ENCODE measurements around the gene DCT.
"Not testable (repeated sequence)": the region's sequence is repeated elsewhere in the genome, so short reads cannot be mapped to it uniquely, and the experiment has no call there.

Gene DCT

GRCh38 chr13:94498831-94499230 lies 19.3 kb upstream of the DCT start:
- not testable (repeated sequence) for H3K27me3 ChIP-seq (ENCODE audit: control insufficient read depth, insufficient read depth, low read length, poor library complexity, severe bottlenecking); H3K9me3 ChIP-seq (ENCODE audit: control insufficient read depth, low read length); H3K4me1 ChIP-seq (ENCODE audit: control insufficient read depth, insufficient read depth, low read length); H3K36me3 ChIP-seq (ENCODE audit: control insufficient read depth, insufficient read depth, low read length); H3K27ac ChIP-seq (ENCODE audit: insufficient read depth, low read depth, low read length, poor library complexity, severe bottlenecking); H3K4me3 ChIP-seq (ENCODE audit: insufficient read depth, low read depth, low read length)
- whole genome bisulfite sequencing, 2 experiments: 91 to 92% methylated on average over 4 of the region's 4 CpGs

DNA sequence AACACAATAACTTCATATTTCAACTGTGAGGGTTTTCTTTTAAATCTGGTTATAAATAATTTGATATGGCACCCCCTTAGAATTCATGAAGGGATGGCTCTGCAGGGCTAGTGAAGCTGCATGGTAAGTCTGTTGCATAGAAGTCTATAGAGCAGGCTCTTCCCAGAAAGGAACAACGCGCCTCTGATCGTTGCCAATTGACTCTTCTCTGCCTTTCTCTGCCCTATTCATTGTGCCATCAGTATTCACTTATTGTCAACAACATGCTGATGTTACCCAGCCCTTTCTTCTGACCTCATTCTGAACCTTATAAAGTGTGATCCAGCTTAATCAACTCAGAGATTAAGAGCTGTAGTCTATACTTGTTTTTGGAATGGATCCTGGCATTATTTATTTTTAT lies 16.3 kb upstream of the DCT start:
- Histone ChIP-seq H3K4me1 (ENCODE audit: control insufficient read depth, insufficient read depth, low read length) (no peaks in the 10 kb centered on the region), H3K27ac (ENCODE audit: insufficient read depth, low read depth, low read length, poor library complexity, severe bottlenecking) (no peak overlapping the region), H3K4me3 (ENCODE audit: insufficient read depth, low read depth, low read length) (no peak overlapping the region), H3K27me3 (ENCODE audit: control insufficient read depth, insufficient read depth, low read length, poor library complexity, severe bottlenecking) (no peaks in the 10 kb centered on the region), H3K36me3 (ENCODE audit: control insufficient read depth, insufficient read depth, low read length) (no peaks in the 10 kb centered on the region), H3K9me3 (ENCODE audit: control insufficient read depth, low read length) (no peaks in the 10 kb centered on the region)
- 90 to 94% methylated on average over 3 of the region's 3 CpGs for WGBS, 2 experiments

- Histone ChIP-seq H3K27me3 (ENCODE audit: control insufficient read depth, insufficient read depth, low read length, poor library complexity, severe bottlenecking) (no peaks in the 10 kb centered on the region), H3K36me3 (ENCODE audit: control insufficient read depth, insufficient read depth, low read length) (no peaks in the 10 kb centered on the region), H3K9me3 (ENCODE audit: control insufficient read depth, low read length) (no peaks in the 10 kb centered on the region), H3K4me3 (ENCODE audit: insufficient read depth, low read depth, low read length) (no peak overlapping the region), H3K4me1 (ENCODE audit: control insufficient read depth, insufficient read depth, low read length) (no peaks in the 10 kb centered on the region), H3K27ac (ENCODE audit: insufficient read depth, low read depth, low read length, poor library complexity, severe bottlenecking) (no peak overlapping the region)
- WGBS, 2 experiments: 61 to 63% methylated on average over 2 of the region's 2 CpGs
Observed at GRCh38 chr13:94494026-94494425, 14.5 kb upstream of the DCT start.

- no peaks in the 10 kb centered on the region for H3K36me3 ChIP-seq (ENCODE audit: control insufficient read depth, insufficient read depth, low read length)
- H3K4me3 ChIP-seq (ENCODE audit: insufficient read depth, low read depth, low read length): no peak overlapping the region
- H3K9me3 ChIP-seq (ENCODE audit: control insufficient read depth, low read length): no peaks in the 10 kb centered on the region
- no peaks in the 10 kb centered on the region for H3K4me1 ChIP-seq (ENCODE audit: control insufficient read depth, insufficient read depth, low read length)
- WGBS, 2 experiments: 93 to 100% methylated on average over 2 of the region's 2 CpGs
- H3K27me3 ChIP-seq (ENCODE audit: control insufficient read depth, insufficient read depth, low read length, poor library complexity, severe bottlenecking): no peaks in the 10 kb centered on the region
- no peak overlapping the region for H3K27ac ChIP-seq (ENCODE audit: insufficient read depth, low read depth, low read length, poor library complexity, severe bottlenecking)
Observed at GRCh38 chr13:94487043-94487442, 7.6 kb upstream of the DCT start.

- no peaks in the 10 kb centered on the region for H3K36me3 ChIP-seq (ENCODE audit: control insufficient read depth, insufficient read depth, low read length)
- peaks cover 11% of the 10 kb centered on the region for H3K4me1 ChIP-seq (ENCODE audit: control insufficient read depth, insufficient read depth, low read length)
- 88 to 96% methylated on average over 5 of the region's 5 CpGs for WGBS, 2 experiments
- no peaks in the 10 kb centered on the region for H3K9me3 ChIP-seq (ENCODE audit: control insufficient read depth, low read length)
- H3K27ac ChIP-seq (ENCODE audit: insufficient read depth, low read depth, low read length, poor library complexity, severe bottlenecking): no peak overlapping the region
- H3K27me3 ChIP-seq (ENCODE audit: control insufficient read depth, insufficient read depth, low read length, poor library complexity, severe bottlenecking): no peaks in the 10 kb centered on the region
- H3K4me3 ChIP-seq (ENCODE audit: insufficient read depth, low read depth, low read length): no peak overlapping the region
Observed at GRCh38 chr13:94483970-94484369, 4.5 kb upstream of the DCT start.

DNA sequence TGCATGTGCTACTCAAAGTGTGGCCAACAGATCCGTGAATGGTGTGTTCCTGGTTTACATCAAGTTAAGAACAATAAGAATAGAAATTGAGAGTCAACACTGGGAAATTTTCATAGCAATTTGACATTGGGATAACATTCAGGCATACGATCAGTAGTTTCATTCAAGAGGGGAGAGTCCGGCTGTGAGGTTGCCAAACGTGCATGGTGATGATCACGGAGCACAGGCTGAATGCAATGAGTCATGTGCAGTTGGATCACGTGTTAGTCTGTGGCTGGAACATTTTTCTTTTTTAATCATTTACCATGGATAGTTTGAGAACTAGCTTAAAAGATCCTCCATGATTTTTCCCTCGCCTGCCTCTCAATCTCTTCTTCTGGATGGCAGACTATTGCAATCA lies 2.5 kb upstream of the DCT start:
- Histone ChIP-seq H3K27me3 (ENCODE audit: control insufficient read depth, insufficient read depth, low read length, poor library complexity, severe bottlenecking) (no peaks in the 10 kb centered on the region), H3K27ac (ENCODE audit: insufficient read depth, low read depth, low read length, poor library complexity, severe bottlenecking) (no peak overlapping the region), H3K36me3 (ENCODE audit: control insufficient read depth, insufficient read depth, low read length) (no peaks in the 10 kb centered on the region), H3K4me1 (ENCODE audit: control insufficient read depth, insufficient read depth, low read length) (peaks cover 12% of the 10 kb centered on the region), H3K4me3 (ENCODE audit: insufficient read depth, low read depth, low read length) (no peak overlapping the region), H3K9me3 (ENCODE audit: control insufficient read depth, low read length) (no peaks in the 10 kb centered on the region)
- 93% methylated on average over 7 of the region's 7 CpGs for WGBS, 2 experiments

DNA sequence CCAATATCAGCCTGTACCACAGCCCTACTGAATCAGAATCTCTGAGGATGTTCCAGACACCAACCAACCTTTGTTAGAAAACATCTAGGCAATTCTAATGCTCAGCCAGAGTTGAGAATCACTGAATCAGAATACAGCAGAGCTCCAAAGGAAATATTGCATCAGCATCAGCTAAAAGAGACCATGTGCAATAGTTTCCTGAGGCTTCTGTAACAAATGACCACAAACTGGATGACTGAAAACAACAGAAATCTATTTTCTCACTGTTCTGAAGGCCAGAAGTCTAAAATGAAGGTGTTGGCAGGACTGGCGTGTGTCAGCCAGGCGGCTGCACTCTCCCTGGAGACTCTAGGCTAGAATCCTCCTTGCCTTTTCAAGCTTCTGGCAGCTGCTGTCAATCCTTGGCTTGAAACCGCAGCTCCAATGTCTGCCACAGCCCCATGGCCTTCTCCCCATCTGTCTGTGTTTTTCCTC lies 1.2 kb upstream of the DCT start:
- Histone ChIP-seq H3K9me3 (ENCODE audit: control insufficient read depth, low read length) (no peaks in the 10 kb centered on the region), H3K27ac (ENCODE audit: insufficient read depth, low read depth, low read length, poor library complexity, severe bottlenecking) (no peak overlapping the region), H3K36me3 (ENCODE audit: control insufficient read depth, insufficient read depth, low read length) (no peaks in the 10 kb centered on the region), H3K4me1 (ENCODE audit: control insufficient read depth, insufficient read depth, low read length) (peaks cover 12% of the 10 kb centered on the region), H3K4me3 (ENCODE audit: insufficient read depth, low read depth, low read length) (no peak overlapping the region), H3K27me3 (ENCODE audit: control insufficient read depth, insufficient read depth, low read length, poor library complexity, severe bottlenecking) (no peaks in the 10 kb centered on the region)
- WGBS, 2 experiments: 87 to 91% methylated on average over 3 of the region's 3 CpGs

DNA sequence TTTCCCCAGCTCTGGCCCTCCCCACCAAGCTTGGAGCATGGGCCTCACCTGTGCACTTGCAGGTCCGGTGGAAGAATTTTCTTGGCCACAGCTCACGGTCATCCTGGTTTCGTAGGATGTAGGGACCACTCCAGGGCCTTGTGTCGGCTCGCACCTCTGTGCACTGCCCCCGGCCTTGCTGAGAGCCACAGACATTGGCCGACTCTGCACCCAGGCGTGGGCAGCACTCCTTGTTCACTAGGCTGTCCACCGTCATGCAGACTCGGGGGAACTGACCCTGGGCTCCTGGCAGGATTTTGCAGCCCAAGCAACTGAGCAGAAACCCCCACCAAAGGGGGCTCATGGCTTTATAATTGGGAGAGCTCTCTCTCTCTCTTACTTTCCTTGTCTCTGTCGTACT lies 569 bp downstream of the DCT start:
- H3K4me1 ChIP-seq (ENCODE audit: control insufficient read depth, insufficient read depth, low read length): peaks cover 12% of the 10 kb centered on the region
- WGBS, 2 experiments: 94 to 96% methylated on average over 11 of the region's 11 CpGs
- no peaks in the 10 kb centered on the region for H3K9me3 ChIP-seq (ENCODE audit: control insufficient read depth, low read length)
- H3K36me3 ChIP-seq (ENCODE audit: control insufficient read depth, insufficient read depth, low read length): no peaks in the 10 kb centered on the region
- no peaks in the 10 kb centered on the region for H3K27me3 ChIP-seq (ENCODE audit: control insufficient read depth, insufficient read depth, low read length, poor library complexity, severe bottlenecking)
- H3K4me3 ChIP-seq (ENCODE audit: insufficient read depth, low read depth, low read length): no peak overlapping the region
- no peak overlapping the region for H3K27ac ChIP-seq (ENCODE audit: insufficient read depth, low read depth, low read length, poor library complexity, severe bottlenecking)

GRCh38 chr13:94470126-94470525 lies 9.4 kb downstream of the DCT start:
- Histone ChIP-seq H3K36me3 (ENCODE audit: control insufficient read depth, insufficient read depth, low read length) (no peaks in the 10 kb centered on the region), H3K4me1 (ENCODE audit: control insufficient read depth, insufficient read depth, low read length) (no peaks in the 10 kb centered on the region), H3K27me3 (ENCODE audit: control insufficient read depth, insufficient read depth, low read length, poor library complexity, severe bottlenecking) (no peaks in the 10 kb centered on the region), H3K9me3 (ENCODE audit: control insufficient read depth, low read length) (no peaks in the 10 kb centered on the region), H3K4me3 (ENCODE audit: insufficient read depth, low read depth, low read length) (no peak overlapping the region), H3K27ac (ENCODE audit: insufficient read depth, low read depth, low read length, poor library complexity, severe bottlenecking) (no peak overlapping the region)
- WGBS, 2 experiments: 86 to 97% methylated on average over 2 of the region's 2 CpGs

GRCh38 chr13:94464771-94465170 lies 14.7 kb downstream of the DCT start:
- no peaks in the 10 kb centered on the region for H3K4me1 ChIP-seq (ENCODE audit: control insufficient read depth, insufficient read depth, low read length)
- 86 to 94% methylated on average over 1 of the region's 1 CpG for WGBS, 2 experiments
- H3K27ac ChIP-seq (ENCODE audit: insufficient read depth, low read depth, low read length, poor library complexity, severe bottlenecking): no peak overlapping the region
- H3K4me3 ChIP-seq (ENCODE audit: insufficient read depth, low read depth, low read length): no peak overlapping the region
- H3K27me3 ChIP-seq (ENCODE audit: control insufficient read depth, insufficient read depth, low read length, poor library complexity, severe bottlenecking): no peaks in the 10 kb centered on the region
- H3K9me3 ChIP-seq (ENCODE audit: control insufficient read depth, low read length): no peaks in the 10 kb centered on the region
- no peaks in the 10 kb centered on the region for H3K36me3 ChIP-seq (ENCODE audit: control insufficient read depth, insufficient read depth, low read length)

DNA sequence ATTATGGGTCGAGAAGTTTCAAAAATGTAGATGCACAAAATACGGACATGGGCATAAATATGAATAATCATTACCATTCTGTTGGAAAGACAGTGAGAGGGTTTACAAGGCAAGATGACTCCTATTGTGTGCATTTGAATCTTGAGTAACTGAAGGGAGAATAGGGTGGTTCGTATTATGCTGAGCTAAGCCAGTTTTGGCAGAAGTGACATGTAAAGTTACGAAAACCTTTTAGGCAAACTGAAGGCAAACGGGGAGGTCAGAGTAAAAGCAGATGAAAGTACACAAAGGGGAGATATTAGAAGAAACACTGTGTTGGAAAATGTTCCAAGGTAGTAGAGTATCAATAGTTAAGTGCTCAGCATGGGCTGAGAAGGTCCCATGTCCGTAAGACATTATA lies 16.8 kb downstream of the DCT start:
- Histone ChIP-seq H3K4me1 (ENCODE audit: control insufficient read depth, insufficient read depth, low read length) (no peaks in the 10 kb centered on the region), H3K36me3 (ENCODE audit: control insufficient read depth, insufficient read depth, low read length) (no peaks in the 10 kb centered on the region), H3K27ac (ENCODE audit: insufficient read depth, low read depth, low read length, poor library complexity, severe bottlenecking) (no peak overlapping the region), H3K4me3 (ENCODE audit: insufficient read depth, low read depth, low read length) (no peak overlapping the region), H3K27me3 (ENCODE audit: control insufficient read depth, insufficient read depth, low read length, poor library complexity, severe bottlenecking) (no peaks in the 10 kb centered on the region), H3K9me3 (ENCODE audit: control insufficient read depth, low read length) (no peaks in the 10 kb centered on the region)
- WGBS, 2 experiments: 92 to 93% methylated on average over 5 to 6 of the region's 6 CpGs

Data from ectodermal cell (in vitro differentiated cells).